Hematopoietic multipotent progenitor cell treated with erythropoietin and hydrocortisone succinate and interleukin-3 and kit ligand, for 15 days (in vitro differentiated cells): ENCODE results near the gene MSI2.

Experiments used
- DNase-seq: peaks from one replicate; pipeline ENCODE4 v3.0.0-alpha.2; 2015; ENCODE audit warnings: low spot score

MSI2 gene

GRCh38 chr17:57370037-57370581 is 113.8 kb downstream of the MSI2 start:
- DNase-seq, result no peak

DNA sequence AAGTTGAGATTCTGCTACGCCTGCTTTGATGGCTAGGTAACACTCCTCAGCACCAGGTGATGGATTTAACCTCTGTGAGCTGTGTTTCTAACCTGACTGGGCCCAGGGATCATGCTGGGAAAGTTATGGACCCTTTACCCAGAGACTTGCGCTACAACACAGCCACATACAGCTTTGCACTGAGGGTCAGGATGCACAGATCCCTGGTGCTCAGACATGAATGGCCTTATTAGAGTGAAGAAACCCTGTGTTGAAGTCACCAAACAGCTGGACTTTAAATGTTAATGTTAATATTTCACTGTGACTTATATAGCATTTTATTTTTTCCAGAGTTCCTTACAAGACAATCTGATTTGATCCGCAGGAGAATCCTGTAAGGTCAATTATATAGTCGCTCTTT is 114.3 kb downstream of the MSI2 start:
- no peak for DNase-seq

GRCh38 chr17:57372156-57372555 is 115.8 kb downstream of the MSI2 start:
- no peak for DNase-seq

DNA sequence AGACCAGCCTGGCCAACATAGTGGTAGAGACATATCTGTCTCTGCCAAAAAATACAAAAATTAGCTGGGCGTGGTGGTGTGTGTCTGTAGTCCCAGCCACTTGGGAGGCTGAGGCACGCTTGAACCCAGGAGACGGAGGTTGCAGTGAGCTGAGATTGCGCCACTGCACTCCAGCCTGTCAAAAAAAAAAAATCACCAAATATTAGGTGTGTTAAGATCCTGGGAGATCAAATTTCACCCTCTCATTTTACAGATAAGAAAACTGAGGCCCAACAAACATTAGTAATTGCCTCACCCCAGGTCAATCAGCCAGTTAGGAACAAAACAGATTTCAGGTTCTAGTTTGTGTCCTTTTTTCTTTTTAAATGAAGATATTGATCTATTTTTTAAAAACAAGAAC is 116.7 kb downstream of the MSI2 start:
- DNase-seq, result no peak

DNA sequence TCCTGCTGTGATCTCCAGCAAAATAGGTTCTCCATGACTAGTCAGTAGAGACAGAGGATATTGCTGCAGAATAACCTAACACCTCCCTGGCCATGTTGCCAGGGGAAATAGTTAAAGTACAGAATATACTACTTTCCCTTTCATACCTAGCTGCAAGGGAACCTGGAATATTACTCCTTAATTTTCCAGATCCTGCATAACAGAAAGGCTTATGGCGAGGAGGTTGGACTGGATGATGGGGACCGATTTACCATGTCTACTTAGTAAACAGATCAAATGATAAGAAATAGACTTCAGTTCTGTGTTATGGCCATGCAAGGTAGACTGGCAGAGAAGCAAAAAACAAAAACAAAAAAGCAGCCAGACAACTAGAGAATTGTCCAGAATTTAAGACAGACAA is 117.4 kb downstream of the MSI2 start:
- DNase-seq, result no peak

DNA sequence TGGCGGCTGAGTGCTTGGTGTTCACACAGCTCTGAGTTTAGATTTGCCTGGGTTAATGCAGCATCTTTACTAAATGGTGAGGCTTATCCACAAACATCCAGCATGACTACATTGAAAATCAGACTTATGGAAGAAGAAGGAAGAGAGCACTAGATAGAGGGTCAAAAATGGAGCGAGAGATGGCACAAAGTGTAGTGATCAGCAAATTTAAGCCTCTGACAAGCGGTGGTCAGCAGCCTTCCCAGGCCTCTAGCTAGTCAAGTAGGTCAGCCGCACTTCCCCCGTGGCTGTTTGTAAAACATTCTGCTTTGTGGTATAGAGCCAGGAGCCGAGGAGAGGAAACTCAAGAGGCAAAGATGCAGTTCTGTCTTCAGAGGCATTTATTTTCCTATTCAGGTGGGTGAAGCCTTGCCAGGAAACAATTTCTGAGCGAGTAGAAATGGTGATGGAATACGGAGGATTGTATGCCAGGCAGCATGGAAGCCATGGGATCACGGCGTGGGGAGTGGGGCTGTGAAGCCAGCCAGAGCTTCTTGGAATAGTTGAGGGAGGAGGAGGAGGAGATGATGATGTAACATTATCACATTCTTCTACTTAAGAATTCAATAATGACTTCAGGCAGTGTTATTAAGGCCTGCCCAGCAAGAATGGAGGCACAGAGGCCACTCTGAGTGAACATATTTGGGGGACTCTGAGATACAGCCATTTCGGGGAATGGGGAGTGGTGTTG is 118.9 kb downstream of the MSI2 start:
- DNase-seq, result no peak

DNA sequence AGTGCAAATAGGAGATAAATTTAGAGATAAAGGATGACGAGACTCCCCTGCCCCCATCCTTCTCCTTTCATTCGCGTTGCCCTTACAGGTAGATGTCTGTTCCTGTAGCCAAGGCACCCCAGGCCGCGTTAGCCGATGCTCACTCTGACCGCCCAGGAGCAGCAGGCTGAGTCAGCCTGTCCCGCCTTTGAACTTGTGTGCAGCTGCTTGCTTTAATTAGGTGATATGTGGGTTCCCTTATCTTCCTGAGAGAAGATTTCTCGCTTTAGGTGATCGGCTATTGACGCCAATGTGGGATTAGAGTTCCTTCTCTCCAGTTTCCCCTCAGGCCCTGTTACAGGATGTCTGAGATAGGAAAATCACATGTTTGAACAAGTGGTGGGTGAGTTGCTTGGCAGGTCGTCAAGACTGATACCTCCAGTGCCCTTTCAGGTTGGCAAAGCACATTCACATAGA is 119.5 kb downstream of the MSI2 start:
- no peak for DNase-seq

DNA sequence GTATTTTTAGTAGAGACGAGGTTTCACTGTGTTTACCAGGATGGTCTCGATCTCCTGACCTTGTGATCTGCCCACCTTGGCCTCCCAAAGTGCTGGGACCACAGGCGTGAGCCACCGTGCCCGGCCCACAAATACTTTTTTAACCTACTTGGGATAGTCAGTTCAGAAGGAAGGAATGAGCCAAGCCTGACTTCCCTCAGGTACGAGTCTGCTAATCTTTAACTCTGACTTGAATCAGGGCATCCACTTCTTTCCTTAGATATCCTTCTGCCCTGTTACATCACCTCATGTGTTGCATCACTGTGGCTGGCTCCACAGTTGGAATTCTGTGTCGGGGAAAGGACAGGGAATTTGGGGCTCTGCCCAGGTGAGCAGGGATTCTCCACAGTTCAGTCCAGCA is 120.8 kb downstream of the MSI2 start:
- DNase-seq, result no peak

DNA sequence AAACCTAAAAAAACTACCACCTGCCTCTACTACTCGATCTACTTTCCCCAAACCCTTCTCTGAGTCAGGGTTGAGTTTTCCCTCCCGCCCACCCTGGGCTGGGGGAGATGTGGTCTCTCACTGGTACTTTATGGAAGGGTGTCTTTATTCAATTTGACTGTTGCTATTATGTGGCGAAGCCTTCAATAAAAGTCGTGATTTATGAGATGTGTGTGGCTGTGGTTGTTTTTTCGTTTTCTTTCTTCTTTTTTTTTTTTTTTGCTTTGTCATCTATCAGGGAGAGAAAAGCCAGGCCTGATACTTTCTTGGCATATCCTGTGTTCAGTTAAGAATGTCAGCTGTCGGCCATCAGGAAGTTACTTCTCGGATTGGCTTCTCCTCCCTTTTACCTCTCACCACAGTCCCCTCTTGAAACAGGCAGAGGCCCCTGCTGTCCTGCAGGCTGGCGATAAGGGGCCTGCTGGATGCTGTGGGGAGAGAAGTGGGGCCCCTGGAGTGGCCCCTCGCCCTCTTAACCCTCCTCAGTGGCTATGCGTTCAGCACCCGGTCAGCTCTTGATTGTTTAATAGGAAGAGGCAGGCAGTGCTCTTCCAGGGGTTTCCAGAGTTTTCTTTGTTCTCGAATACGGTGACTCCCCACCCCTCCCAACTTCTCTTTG is 123.0 kb downstream of the MSI2 start:
- DNase-seq, result no peak

- no peak for DNase-seq
These were observed 123.6 kb downstream of the MSI2 start for GRCh38 chr17:57379895-57380434.

GRCh38 chr17:57381498-57381897 is 125.2 kb downstream of the MSI2 start:
- no peak for DNase-seq

DNA sequence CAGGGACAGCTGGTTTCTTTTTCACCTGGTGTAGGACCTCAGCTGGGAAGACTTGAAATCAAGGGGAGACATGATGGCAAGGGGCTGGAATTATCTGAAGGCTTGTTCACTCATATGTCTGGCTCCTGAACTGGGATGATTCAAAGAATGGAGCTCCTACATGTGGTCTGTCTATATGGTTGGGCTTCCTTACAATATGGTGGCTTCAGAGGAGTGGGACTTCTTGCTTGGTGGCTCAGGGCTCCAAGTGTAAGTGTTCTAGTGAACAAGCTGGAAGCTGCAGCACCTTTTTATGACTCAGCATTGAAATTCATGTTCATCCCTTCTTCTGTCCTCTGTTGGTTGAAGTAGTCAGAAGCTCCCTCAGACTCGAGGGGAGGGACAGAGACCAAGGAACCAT is 127.9 kb downstream of the MSI2 start:
- DNase-seq, result no peak

DNA sequence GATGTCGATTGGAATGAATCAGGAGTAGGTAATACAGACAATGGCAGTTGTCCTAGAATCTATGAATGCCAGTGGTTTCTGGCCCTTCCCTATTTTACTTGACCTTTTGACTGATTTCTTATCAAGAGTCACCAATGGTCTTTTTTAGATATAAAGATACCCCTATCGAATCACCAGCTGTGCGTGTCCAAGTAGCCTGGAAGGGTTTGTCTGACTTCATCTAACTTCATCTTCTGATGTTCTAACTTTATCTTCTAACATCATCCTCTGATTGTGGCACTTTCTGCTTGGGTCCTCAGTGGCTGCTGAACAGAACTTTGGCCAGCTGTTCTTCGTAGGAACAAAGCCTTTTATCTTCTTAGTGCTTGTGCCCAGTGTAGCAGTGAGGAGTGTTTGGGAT is 129.7 kb downstream of the MSI2 start:
- no peak for DNase-seq

DNA sequence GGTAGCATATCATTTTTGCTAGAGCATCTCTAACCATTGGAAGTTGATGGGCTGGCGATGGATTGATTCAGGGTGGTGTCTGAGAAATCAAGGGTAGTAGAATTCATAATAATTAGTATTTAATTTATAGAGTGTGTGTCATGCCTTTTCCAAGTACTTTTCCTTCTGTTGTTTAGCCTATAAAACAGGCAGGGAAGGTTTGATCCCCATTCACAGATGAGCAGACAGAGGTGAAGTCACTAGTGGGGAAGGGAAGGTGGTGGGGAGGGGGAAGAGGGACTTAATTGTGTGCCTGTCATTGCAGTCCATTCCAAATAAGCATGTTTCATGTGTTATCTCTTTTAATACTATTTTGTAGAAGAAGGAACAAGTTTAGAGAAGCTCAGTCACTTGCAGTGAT is 131.3 kb downstream of the MSI2 start:
- DNase-seq, result no peak

GRCh38 chr17:57388131-57388725 is 131.9 kb downstream of the MSI2 start:
- DNase-seq, result no peak

DNA sequence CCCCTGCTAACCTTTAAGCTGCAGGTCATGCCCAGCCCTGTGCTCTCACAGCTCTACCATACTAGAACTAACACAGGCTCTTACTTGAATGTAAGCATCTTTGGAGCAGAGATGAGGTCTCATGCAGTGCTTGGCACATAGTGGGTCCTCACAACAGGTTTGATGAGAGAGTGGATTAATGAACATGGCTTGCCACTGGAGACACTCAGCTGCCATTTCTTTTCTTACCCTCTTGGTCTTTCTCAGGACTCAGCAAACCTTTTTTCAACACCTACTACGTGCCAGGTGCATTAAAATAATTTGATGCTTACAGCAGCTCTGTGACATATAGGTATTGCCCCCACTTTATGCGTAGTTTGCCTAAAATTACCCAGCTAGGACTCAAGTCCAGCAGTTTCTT is 133.2 kb downstream of the MSI2 start:
- DNase-seq, result no peak

DNA sequence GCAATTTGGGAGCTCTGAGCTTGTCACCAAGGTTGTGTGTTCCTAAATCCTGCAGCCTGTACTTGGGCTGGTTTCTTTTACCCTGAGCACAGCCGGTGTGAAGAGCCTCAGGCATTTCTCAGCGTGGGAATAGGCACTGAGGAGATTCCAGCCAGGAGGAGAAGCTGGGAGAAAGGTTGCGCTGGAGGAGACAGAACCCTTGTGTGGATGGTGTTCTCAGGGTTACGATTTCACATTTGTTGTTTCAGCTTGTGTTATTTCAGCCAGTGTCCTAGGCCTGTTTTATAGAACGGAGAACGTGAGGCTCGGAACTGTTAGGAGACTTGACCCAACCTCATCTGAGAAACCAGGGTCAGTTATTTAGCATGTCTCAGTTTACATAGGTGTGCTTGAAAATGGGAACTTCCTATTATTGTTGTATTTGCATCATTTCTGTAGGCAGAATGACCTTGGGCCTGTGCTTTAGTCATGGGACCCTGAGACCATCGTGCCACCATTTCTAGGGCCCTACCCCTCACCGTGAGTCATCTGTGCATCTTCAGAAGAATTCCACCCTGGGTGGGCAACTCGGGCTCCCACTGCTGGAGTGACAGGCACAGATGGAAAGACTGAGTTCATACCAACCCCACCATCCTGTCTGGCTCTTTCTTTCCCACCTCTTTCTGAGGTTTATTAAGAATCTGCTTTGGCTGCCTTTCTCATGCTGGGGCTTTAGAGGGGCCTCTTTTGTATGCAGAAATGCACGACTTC is 134.9 kb downstream of the MSI2 start:
- no peak for DNase-seq

DNA sequence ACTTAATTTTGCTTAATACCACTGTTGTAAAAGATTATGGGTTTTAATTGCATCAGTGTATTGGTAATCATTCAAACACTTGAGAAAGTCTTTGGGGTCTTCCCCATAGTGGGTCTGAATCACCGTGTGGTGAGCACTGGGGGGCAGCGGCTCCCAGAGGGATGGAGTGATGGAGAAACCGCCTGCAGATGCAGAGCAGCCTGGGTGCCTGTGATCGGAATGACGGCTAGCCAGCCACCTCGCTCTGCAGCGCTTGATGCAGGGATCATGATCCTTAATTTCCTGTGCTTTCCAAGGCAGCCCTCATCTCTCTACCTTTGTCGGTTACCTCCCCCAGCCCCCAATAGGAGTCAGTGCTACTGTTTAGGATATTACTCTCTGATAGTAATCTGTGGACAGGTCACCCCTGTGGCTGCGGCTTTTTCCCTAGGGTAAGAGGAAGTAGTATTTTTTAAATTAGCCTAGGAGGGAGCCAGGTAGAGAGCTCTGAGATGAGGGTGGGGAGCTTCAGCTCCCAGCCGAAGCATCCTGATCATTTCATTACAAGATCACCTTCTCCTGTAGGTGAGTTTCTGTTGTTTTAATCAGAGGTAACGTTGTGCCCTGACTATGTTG is 135.6 kb downstream of the MSI2 start:
- no peak for DNase-seq

DNA sequence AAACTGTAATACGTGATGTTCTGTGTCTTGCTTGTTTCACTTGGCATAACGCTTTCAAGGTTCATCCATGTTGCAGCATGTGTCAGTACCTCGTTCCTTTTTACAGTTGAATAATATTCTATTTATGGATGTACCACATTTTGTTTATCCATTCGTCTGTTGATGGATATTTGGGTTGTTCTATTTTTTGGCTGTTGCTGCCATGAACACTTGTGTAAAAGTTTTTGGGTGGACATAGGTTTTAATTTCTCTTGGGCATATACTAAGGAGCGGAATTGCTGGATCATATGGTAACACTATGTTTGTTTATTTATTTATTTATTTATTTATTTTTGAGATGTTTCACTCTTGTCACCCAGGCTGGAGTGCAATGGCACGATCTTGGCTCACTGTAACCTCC is 137.0 kb downstream of the MSI2 start:
- no peak for DNase-seq

DNA sequence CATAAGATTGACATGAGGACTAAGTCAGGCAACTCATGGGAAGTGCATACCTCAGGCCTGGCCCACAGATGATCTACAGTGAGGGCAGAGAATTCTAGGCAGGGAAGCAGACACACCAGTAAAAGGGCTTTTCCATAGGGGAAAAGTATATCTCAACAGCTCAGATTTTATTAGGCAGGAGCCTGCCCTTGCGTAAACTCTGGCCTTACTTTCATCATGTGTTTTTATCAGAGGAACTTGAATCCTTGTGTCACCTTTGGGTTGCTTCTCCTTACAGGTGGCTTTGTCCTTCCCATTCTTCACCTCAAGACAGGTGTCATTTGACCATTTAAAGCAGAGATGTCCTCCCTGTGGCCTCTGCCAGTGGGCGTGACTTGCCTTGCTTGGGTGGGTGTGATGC is 138.1 kb downstream of the MSI2 start:
- no peak for DNase-seq

DNA sequence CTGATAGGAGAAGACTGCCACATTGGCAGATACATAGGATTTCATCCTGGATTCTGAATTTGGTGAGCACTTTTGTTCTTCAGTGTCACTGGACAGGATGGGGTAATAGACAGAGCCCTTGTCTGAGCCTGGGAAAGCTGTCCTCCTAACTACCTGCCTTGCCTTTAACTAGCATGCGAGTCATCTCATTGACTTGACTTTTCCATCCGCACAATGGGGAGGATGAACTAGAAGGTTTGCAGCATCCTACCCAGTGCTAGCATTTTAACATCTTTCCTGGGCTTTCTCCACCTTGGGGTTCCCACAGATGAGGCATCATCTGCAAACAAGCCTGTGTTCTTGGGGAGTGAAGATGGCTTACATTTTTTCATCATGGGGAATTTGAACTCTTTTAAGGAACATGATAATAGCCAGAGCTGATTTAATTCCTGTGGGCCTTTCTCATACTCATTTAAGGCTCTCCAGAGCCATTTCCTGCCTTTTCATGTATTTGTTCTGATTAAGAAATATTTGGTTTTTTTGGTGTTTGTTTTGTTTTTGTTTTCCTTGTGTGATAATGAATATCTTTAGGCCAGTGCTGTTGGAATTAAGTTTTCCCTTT is 139.5 kb downstream of the MSI2 start:
- no peak for DNase-seq
